SK-N-SH (cell line): ENCODE data around the gene TMEM150A. TPM values are rescaled to one million over a fixed set of nuclear protein-coding genes. Genes with fewer than 3 reads are reported as not detected.

Source experiments
- CTCF ChIA-PET: fragments of 300-600, 350-600 bp; formaldehyde crosslinking; extraction: SDS; loops from one replicate; lab custom pipeline; 2021; lab: Yijun Ruan, JAX
- POLR2A ChIA-PET: fragments of 350-600 bp; sonication (Branson Sonifier 250); formaldehyde crosslinking; extraction: SDS; loops from one replicate; lab custom pipeline; 2020; ENCODE audit warnings: antibody characterized with exemption, inconsistent platforms; lab: Yijun Ruan, JAX
- DNase-seq: peaks from one replicate; pipeline ENCODE4 v3.0.0; 2012
- H2AFZ ChIP-seq: fragments of 200-600 bp; sonication (generic); 2 replicates; pipeline ENCODE4 v1.8.1; 2016; ENCODE audit warnings: antibody characterized with exemption, mild to moderate bottlenecking, low read depth
- H3F3A ChIP-seq: fragments of 200-600 bp; sonication (generic); replicated peaks from 2 replicates; pipeline ENCODE3; 2016; ENCODE audit warnings: antibody characterized with exemption, mild to moderate bottlenecking; ENCODE audit not compliant: insufficient read depth
- H3K27ac ChIP-seq, 2 experiments: fragments of 200-500 bp in 1 of 2; fragments of 200-600 bp in 1 of 2; sonication (Bioruptor generic) in 1 of 2; sonication (generic), shearing (Covaris generic) in 1 of 2; 2 replicates each; pipeline versions ENCODE4 v1.5.1 to v1.6.1; 2014 to 2016; ENCODE audit warnings: low read depth in 2 of 2, inconsistent platforms in 1 of 2, low read length in 1 of 2, mild to moderate bottlenecking in 1 of 2, mixed read lengths in 1 of 2
- H3K27me3 ChIP-seq: fragments of 200-600 bp; sonication (generic), shearing (Covaris generic); 2 replicates; pipeline ENCODE4 v1.6.1; 2016; ENCODE audit warnings: mixed run types; ENCODE audit not compliant: insufficient read depth
- H3K36me3 ChIP-seq, 2 experiments: fragments of 200-500 bp in 1 of 2; fragments of 200-600 bp in 1 of 2; sonication (Bioruptor generic) in 1 of 2; sonication (generic) in 1 of 2; replicated peaks in 1 of 2; 2 replicates each; pipeline versions ENCODE3 to v1.5.1; 2014 to 2016; ENCODE audit warnings: low read length in 1 of 2, mild to moderate bottlenecking in 1 of 2; ENCODE audit not compliant: insufficient read depth in 2 of 2, control insufficient read depth in 1 of 2
- H3K4me1 ChIP-seq, 2 experiments: fragments of 200-500 bp in 1 of 2; fragments of 200-600 bp in 1 of 2; sonication (Bioruptor generic) in 1 of 2; sonication (generic), shearing (Covaris generic) in 1 of 2; 2 replicates each; pipeline versions ENCODE4 v1.5.1 to v1.6.1; 2014 to 2016; ENCODE audit warnings: low read depth in 1 of 2, low read length in 1 of 2, mixed run types in 1 of 2; ENCODE audit not compliant: insufficient read depth in 2 of 2, control insufficient read depth in 1 of 2
- H3K4me2 ChIP-seq: fragments of 200-600 bp; sonication (generic), shearing (Covaris generic); 2 replicates; pipeline ENCODE4 v1.6.1; 2017; ENCODE audit warnings: mixed run types
- H3K4me3 ChIP-seq, 2 experiments: fragments of 200-500 bp in 1 of 2; fragments of 200-600 bp in 1 of 2; sonication (Bioruptor generic) in 1 of 2; sonication (generic), shearing (Covaris generic) in 1 of 2; 2 replicates each; pipeline versions ENCODE4 v1.5.1 to v1.8.1; 2014 to 2016; ENCODE audit warnings: low read depth in 2 of 2, inconsistent platforms in 1 of 2, low read length in 1 of 2, mild to moderate bottlenecking in 1 of 2, mixed read lengths in 1 of 2, moderate library complexity in 1 of 2
- H3K79me2 ChIP-seq: fragments of 200-600 bp; sonication (generic); 2 replicates; pipeline ENCODE4 v1.8.1; 2017; ENCODE audit warnings: mild to moderate bottlenecking; ENCODE audit not compliant: insufficient read depth
- H3K9ac ChIP-seq: fragments of 200-600 bp; sonication (generic); 2 replicates; pipeline ENCODE4 v1.6.1; 2017; ENCODE audit warnings: mixed run types
- H3K9me2 ChIP-seq: fragments of 200-600 bp; sonication (generic); 2 replicates; pipeline ENCODE4 v1.6.1; 2017; ENCODE audit warnings: mixed run types
- H3K9me3 ChIP-seq: fragments of 200-600 bp; sonication (generic); 2 replicates; pipeline ENCODE4 v1.6.1; 2017; ENCODE audit warnings: mixed run types, mild to moderate bottlenecking, moderate library complexity
- H4K20me1 ChIP-seq: fragments of 200-600 bp; sonication (generic); 2 replicates; pipeline ENCODE4 v1.6.1; 2017; ENCODE audit warnings: mild to moderate bottlenecking, mixed run types; ENCODE audit not compliant: insufficient read depth
- ELF1 ChIP-seq: IDR thresholded peaks from 2 replicates; pipeline ENCODE4 v1.4.0; 2012
- EP300 ChIP-seq, 2 experiments: IDR thresholded peaks; 2 replicates each; pipeline versions ENCODE4 v1.4.0 to v1.6.1; 2012; ENCODE audit warnings: borderline replicate concordance in 1 of 2, low read depth in 1 of 2, low read length in 1 of 2
- EZH2phosphoT487 ChIP-seq: fragments of 200-600 bp; sonication (generic); IDR thresholded peaks from 2 replicates; pipeline ENCODE4 v1.6.1; 2017; ENCODE audit warnings: low read depth, mixed run types, mild to moderate bottlenecking, antibody characterized with exemption, moderate library complexity, borderline replicate concordance
- FOSL2 ChIP-seq: IDR thresholded peaks from 2 replicates; pipeline ENCODE4 v1.4.0; 2012; ENCODE audit warnings: low read depth, mild to moderate bottlenecking, moderate library complexity, borderline replicate concordance
- FOXJ3 ChIP-seq: sonication (generic); formaldehyde crosslinking; IDR thresholded peaks from 2 replicates; pipeline ENCODE4 v1.5.1; 2020; ENCODE audit warnings: mild to moderate bottlenecking, missing genetic modification reagents
- FOXM1 ChIP-seq: IDR thresholded peaks from 2 replicates; pipeline ENCODE4 v1.4.0; 2012; ENCODE audit warnings: low read depth, mild to moderate bottlenecking
- GABPA ChIP-seq: IDR thresholded peaks from 2 replicates; pipeline ENCODE4 v1.4.0; 2012; ENCODE audit warnings: low read depth, mild to moderate bottlenecking
- JUND ChIP-seq: IDR thresholded peaks from 2 replicates; pipeline ENCODE4 v1.4.0; 2012
- MAX ChIP-seq: IDR thresholded peaks from 2 replicates; pipeline ENCODE4 v1.4.0; 2012; ENCODE audit warnings: low read depth
- MEF2A ChIP-seq: IDR thresholded peaks from 2 replicates; pipeline ENCODE4 v1.4.0; 2012; ENCODE audit warnings: low read depth, borderline replicate concordance
- NFIC ChIP-seq: IDR thresholded peaks from 2 replicates; pipeline ENCODE4 v1.4.0; 2012; ENCODE audit warnings: borderline replicate concordance
- PBX3 ChIP-seq: IDR thresholded peaks from 2 replicates; pipeline ENCODE4; 2012
- RAD21 ChIP-seq: IDR thresholded peaks from 2 replicates; pipeline ENCODE4 v1.6.1; 2012; ENCODE audit warnings: mild to moderate bottlenecking, low read length
- RFX5 ChIP-seq: IDR thresholded peaks from 2 replicates; pipeline ENCODE4 v1.6.1; 2012; ENCODE audit warnings: mild to moderate bottlenecking, improper control_type of control experiment, low read length
- RXRA ChIP-seq: IDR thresholded peaks from 2 replicates; pipeline ENCODE4 v1.4.0; 2012; ENCODE audit warnings: low read depth, mild to moderate bottlenecking, borderline replicate concordance
- SIN3A ChIP-seq: IDR thresholded peaks from 2 replicates; pipeline ENCODE4 v1.6.1; 2012; ENCODE audit warnings: low read depth, mild to moderate bottlenecking, low read length, moderate library complexity, borderline replicate concordance
- SMC3 ChIP-seq: IDR thresholded peaks from 2 replicates; pipeline ENCODE4 v1.6.1; 2012; ENCODE audit warnings: low read depth, low read length, improper control_type of control experiment
- TAF1 ChIP-seq: IDR thresholded peaks from 2 replicates; pipeline ENCODE4 v1.6.1; 2012; ENCODE audit warnings: low read depth, mild to moderate bottlenecking, low read length, moderate library complexity, borderline replicate concordance
- YY1 ChIP-seq: IDR thresholded peaks from 2 replicates; pipeline ENCODE4 v1.4.0; 2012; ENCODE audit warnings: low read depth, mild to moderate bottlenecking
- ZBTB33 ChIP-seq: IDR thresholded peaks from 2 replicates; pipeline ENCODE4 v1.4.0; 2012; ENCODE audit warnings: low read depth, borderline replicate concordance
- WGBS: methylation state at CpG from one replicate; pipeline ENCODE4 v1.1.6; 2017; ENCODE audit warnings: low lambda C conversion rate; 5-methylcytosine and 5-hydroxymethylcytosine counted together
- polyA plus RNA-seq, 3 experiments: library from polyadenylated mRNA; depleted of rRNA; stranded (reverse); fragments of >200 nt; gene quantifications; 2 replicates each; pipeline ENCODE4 v1.2.3, GENCODE V29; 2012

TMEM150A gene
- polyA plus RNA-seq, 1 of the 3 experiments (the other 2 are of a cell fraction), result 20.2 TPM

- ChIA-PET CTCF (no interaction called here), POLR2A (no interaction called here)
- H3K27me3 ChIP-seq, result no peaks in the 10 kb centered on the region
- H3K9me2 ChIP-seq, result no peaks in the 10 kb centered on the region
- DNase-seq, result no peak
- H3F3A ChIP-seq, result no peaks in the 10 kb centered on the region
- H3K36me3 ChIP-seq, result no peaks in the 10 kb centered on the region
- TF ChIP-seq GABPA, result no peak
- TF ChIP-seq NFIC, result no peak
- no peak for TF ChIP-seq SMC3
- no peak for TF ChIP-seq SIN3A
- no peak for TF ChIP-seq RAD21
- TF ChIP-seq FOXJ3 (CRISPR knock-in tag), result no peak
- no peak for TF ChIP-seq FOSL2
- TF ChIP-seq JUND, result no peak
- no peak for TF ChIP-seq EP300 (IDR thresholded peaks at IDR 0.05; ENCODE audit: borderline replicate concordance in 1 of 2, low read depth in 1 of 2, low read length in 1 of 2)
- no peak for TF ChIP-seq ELF1
- no peak for TF ChIP-seq RXRA
- no peak for TF ChIP-seq EZH2phosphoT487
- TF ChIP-seq MAX, result no peak
- TF ChIP-seq YY1, result no peak
- TF ChIP-seq FOXM1, result no peak
- TF ChIP-seq RFX5, result no peak
- TF ChIP-seq TAF1, result no peak
- no peak for TF ChIP-seq MEF2A
- no peak for TF ChIP-seq ZBTB33
- no peak for TF ChIP-seq PBX3
- H3K9ac ChIP-seq, result no peak overlapping the region
- H2AFZ ChIP-seq, result no peak overlapping the region
- H3K9me3 ChIP-seq, result no peaks in the 10 kb centered on the region
- no peak overlapping the region for H3K4me3 ChIP-seq
- 64% methylated on average over 4 of the region's 4 CpGs for WGBS
- peaks cover 10 to 11% of the 10 kb centered on the region in 2 experiments; a peak in 2 of 4 replicates for H3K4me1 ChIP-seq
- no peak overlapping the region for H3K27ac ChIP-seq
- no peaks in the 10 kb centered on the region for H3K79me2 ChIP-seq
- H4K20me1 ChIP-seq, result no peaks in the 10 kb centered on the region
- no peak overlapping the region for H3K4me2 ChIP-seq
Observed at GRCh38 chr2:85588645-85589044, 13.9 kb downstream of the TMEM150A start.
